NCI-H524 (cell line): ENCODE data around the gene COL13A1.

Experiments used
- DNase-seq, 2 experiments: peaks; one replicate each; lab custom pipeline; 2025; lab: John Stamatoyannopoulos, UW

COL13A1 gene

DNA sequence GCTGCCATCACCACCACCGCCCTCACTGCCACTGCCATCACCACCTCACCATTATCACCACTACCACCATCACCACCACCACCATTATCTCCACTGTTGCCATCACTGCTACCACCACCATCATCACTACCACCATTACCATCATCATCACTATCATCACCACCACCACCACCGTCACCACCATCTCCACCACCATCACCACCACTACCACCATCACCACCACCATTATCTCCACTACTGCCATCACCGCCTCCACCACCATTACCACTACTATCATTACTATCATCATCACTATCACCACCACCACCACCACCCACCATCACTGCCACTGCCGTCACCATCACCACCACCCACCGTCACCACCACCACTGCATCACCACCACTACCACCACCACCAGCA is 9.9 kb upstream of the COL13A1 start:
- DNase-seq = no peak

DNA sequence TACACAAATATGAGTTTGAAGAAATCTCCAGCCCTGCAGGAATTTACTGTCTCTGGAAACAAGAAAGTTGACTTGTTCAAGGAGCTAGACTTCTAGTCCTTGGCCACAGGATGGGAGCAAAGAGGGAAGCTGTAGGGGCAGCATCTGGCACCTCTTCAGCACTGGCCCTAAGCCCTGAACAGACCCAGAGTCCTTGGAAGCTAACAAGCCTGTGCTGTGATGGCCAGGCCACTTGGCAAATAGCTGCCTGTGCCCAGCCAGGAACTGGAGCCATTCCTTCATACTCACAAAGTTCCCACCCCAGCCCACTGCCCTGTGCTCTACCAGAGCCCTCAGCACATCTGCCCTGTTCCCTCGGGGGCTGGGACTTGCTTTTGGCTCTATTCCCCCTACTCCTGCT is 9.4 kb upstream of the COL13A1 start:
- no peak for DNase-seq

DNA sequence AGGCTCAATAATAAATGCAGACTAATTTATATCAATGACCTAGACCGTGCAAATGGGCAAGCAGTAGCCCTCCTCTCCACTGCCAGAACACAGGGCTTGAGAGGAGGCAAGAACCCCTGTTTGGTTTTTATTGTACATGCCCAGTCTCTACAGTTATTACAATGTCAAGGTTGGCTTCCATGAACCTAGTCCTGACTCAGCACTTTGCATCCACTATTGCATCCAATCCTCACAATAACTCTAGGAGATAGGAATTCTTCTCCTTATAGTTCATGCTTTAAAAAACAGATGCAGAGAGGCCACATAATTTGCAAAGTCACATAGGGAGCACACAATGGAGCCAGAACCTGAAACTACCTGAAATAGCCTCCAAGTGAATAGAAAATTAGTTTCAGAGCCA is 7.0 kb upstream of the COL13A1 start:
- DNase-seq = no peak

DNA sequence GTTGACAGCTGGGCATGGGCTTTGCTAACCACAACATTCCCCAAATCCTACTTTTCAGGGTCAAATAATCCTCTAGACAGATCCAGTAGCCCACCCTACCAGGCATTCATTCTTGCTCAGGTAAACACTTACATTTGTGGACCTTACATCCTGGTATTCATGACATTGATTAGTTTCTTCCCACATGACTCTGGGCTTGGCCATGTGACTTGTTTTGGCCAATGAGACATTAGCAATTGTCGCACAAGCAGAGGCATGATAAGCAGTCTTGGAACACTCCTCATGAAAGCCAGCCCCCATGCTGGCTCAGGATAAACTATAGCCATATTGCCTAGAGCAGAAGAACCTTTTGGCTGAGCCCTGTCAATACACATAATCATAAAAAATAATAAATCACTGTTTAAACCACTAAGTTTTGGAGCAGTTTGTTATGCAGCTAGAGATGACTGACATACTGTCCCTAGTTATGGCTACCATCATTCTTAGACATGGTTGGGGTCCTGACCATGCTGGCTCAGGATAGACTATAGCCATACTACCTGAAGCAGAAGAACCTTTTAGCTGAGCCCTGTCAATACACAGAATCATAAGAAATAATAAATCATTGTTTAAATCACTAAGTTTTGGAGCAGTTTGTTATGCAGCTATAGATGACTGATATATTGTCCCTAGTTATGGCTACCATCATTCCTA is 6.3 kb upstream of the COL13A1 start:
- DNase-seq = no peak

DNA sequence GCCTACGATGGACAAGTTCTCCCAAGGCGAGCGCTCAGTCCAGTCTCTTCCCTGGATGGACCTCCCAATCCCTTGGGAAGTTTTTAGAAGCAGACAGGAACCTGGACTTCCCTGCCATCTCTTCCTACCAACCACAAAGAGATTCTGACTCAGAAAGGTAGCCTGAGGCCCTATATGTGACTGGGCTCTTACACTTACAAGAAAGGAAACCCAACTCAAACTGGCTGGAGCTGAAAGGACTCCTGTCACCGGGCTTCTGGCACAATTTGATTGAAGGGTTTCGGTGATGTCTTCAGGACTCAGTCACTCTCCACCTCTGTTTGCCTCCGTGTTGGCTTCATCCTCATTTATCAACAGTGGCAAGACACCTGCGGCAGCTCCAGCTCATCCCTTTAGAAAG is 3.7 kb upstream of the COL13A1 start:
- no peak for DNase-seq

DNA sequence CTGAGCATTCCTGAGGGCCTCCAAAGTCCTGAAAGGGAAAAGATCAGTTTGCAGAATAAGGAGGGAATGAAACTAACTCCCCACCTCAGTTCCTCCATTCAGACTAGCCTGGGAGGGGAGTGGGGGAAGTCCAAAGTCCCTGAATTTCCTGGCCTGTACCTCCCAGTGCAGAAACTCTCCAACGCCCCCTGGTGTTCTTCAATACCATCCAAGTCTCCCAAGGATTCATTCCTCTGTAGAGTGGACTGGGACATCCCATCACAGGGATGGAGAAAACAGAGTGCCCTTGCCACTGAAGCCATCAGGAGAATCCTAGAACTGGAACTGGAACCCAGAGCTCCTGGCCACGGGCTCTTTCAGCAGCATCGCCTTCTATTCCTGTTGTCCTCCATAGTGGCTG is 1.6 kb upstream of the COL13A1 start:
- peak in 1 of 2 experiments; percentile 45 for DNase-seq

DNA sequence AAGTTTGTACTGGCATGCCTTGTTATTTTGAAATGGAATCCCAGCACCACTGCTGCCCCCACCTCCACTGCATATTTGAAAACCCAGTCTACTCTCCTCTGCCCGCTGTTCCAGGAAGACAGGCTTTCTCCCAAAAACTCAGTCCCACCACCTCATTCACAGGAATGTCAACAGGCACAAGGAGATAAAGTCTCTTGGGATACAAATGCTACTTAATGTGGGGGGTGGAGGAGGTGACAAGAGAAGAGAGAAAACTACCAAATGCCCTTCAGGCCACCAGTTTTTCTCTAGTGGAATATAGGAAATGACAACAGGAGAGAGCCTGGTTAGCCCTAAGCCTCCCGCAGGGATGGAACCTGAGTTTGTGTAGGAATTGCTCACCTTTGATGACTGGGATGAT is 1.0 kb upstream of the COL13A1 start:
- DNase-seq = no peak

DNA sequence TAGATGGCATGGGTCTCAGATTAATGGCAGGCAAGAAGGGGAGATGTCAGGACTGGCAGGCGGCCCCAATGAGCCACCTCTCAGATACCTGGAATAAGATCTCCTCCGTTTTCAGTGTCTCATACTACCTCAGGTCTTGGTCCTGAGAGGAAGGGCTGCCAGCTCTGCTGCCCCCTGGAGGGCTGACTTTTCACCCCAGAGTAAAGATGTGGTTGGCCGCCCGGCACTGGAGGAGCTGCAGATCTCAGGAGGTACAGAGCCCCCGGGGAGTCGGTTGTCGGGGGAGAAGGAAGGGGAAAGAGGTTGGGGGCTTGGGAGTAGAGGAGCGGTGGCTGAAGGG is 642 bp upstream of the COL13A1 start:
- DNase-seq = peak in 1 of 2 experiments; percentile 41

DNA sequence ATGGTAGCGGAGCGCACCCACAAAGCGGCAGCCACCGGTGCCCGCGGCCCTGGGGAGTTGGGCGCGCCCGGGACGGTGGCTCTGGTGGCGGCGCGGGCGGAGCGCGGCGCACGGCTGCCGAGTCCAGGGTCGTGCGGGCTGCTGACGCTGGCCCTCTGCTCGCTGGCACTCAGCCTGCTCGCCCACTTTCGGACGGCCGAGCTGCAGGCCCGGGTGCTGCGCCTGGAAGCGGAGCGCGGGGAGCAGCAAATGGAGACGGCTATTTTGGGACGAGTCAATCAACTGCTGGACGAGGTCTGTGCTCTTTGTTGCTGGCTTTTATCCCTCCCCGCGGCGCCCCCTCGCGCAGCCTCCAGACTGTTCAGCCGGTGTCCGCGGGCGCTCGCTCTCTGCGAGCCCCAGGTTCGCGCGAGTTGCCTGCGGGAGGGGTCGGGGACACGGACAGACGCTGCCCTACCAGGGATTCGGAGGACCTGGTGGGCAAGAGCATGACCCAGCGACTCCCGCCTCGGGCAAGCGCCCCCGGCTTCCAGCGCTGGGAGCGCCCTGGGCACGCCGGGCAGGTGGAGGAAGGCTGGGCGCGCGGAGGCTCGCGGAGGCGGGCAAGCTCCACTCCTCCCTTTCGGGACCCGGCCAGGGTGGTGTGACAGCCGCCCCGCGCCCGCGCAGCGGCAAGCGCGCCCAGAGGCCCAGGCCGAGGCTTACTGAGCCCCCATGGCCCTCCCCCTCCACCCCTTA is 887 bp downstream of the COL13A1 start:
- DNase-seq = peak in 1 of 2 experiments; percentile 17

DNA sequence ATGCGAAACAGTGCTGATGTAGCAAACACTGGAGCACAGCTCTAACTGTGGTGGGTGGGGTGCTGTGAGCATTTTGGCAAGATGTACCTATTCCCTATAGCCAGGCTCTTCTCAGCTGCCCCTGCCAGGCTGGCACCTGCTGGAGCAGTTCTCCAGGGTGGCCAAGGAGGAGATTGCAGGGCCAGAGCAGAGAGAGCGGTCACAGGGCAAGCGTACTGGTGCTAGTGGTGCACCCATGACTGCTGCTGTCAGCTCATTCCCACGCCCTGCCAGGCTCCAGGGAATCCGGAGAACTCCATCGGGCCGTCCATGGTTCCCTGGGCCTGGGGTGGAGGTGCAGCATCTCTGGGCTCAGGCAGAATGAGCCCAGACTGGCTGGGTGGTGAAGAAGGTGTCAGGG is 2.1 kb downstream of the COL13A1 start:
- DNase-seq = no peak

DNA sequence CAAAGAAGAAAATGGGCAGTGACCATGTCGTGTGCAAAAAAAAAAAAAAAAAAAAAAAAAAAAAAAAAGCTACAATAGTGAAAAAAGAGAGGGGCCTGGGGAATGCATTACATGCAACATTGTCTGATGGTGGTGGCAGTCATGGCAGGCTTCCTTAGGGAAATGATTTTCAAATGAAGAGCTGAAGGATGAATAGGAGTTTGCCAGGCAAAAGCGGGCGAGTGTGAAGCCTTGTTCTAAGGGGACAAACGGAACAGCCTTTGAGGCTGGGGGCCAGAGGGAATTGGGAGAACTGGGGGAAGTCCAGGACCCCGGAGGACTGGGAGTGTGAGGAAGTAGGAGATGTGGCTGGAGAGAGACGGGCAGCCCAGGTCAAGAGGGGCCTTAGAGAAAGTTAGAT is 3.1 kb downstream of the COL13A1 start:
- DNase-seq = no peak

DNA sequence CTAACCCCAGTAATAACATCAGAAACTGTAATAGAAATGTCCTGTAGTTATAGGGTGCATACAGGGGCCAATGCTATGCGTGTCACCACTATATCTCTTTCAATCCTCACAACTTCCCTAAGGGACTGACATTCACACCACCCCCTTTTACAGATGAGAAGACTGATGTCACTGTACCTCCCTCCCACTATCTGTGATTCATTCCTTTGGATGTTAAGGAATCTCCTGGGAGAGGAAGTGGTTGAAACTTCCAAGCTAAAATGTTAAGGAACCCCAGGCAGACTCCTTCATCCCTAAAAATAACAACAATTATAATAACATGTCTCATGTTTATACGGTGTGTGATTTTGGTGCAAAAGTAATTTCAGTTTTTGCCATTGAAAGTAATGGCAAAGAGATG is 5.4 kb downstream of the COL13A1 start:
- no peak for DNase-seq

DNA sequence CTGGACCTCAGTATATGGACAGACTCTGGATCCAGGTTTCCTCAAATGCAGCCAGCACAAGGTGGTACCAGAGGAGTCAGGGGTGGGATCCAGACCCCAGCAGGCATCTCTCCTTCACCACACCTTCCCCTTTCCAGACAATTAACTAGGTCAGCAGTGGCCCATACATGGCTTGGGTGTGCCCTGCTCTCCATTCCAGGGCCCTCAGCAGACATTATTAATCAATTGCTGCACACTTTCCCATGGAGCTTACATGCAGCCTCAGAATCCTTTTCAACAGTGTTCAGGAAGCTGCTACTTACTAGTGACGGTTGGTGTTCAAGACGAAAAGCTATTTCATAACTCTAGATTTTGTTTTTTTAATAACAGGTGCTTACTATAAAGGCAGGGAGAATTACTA is 6.0 kb downstream of the COL13A1 start:
- DNase-seq = no peak

DNA sequence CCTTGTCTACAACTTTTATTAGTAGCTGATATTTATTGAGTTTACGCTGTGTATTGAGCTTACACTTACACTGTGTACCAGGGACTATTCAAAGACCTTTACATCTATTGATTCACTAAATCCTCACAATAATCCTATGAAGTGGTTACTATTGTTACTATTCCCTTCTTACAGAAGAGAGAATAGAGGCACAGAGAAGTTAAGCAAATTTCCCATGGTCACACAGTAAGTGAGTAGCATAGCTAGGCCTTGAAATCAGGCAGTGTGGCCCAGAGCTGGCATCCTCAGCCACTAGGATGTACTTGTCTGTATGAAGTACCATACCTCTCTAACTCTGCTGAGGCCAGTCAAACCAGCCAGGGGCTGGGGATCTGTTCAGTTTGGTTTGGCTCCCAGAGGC is 7.6 kb downstream of the COL13A1 start:
- no peak for DNase-seq

DNA sequence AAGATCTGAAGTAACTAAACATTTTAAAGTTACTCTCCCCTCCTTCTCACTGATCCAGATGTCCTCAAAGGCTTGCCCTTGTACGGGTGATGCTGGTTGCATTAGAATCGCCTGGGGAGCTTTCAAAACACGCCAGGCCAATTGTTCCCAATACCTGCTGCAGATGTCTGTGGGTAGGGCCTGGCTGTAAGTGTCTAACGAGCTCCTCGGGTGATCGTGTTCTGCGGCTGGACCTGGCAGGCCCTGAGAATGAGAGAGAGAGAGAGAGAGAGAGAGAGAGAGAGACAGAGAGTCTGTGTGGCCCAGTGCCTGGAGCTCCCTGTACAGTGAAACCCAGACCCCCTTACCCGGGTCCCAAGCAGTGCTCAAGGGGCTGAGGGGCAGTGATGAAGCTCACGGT is 8.4 kb downstream of the COL13A1 start:
- DNase-seq = no peak

DNA sequence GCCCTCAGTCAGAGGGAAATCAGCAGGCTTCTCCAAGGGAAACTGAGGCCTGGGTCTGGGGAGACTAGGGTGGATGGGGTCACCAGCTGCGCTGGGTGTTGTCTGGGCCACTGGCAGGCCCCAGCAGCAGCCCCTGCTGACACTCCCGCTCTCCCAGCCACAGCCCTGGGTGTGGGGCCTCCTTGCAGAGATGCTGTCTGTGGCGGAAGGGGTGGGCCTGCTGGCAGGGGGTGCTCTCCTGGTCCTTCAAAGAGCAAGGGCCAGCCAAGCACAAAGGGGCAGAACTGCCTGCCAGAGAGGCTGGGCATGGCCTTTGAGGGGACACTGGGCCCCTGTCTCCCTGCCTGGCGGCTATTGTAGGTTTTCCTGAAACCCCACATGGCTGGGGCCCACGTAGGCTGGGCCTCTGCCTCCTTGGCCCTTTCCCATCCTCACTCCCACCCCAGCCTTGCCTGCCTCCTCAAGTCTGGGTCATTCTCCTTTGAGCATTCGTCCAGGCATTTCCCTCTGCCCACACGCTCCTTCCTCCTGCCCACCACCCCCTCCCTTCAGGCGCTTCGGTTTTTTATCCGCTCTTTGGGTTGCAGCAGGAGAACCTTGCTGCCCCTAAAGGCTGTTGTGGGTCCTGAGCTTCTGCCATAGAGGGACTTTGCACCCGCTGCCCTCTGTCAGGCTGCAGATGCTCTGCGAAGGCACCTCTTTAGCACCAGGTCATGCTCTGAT is 9.1 kb downstream of the COL13A1 start:
- DNase-seq = no peak

DNA sequence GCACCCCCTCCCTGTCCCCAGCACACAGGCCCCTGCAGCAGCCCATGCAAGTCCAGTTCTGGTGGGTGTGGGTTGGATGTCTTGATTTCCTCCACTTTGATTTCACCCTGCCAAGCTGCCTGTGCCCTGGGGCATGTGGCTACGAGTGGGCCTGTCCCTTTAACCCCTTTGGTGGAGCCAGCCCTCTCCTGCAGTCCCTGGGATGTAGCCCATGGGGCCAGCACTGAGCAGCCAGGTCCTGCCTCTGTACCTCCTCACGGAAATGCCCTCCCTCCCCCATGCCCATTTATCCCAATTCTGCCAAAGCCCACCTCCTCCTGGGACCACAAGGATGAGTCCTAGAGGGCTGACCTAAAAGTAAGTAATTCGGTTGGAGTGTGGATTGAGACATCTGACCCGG is 11.9 kb downstream of the COL13A1 start:
- no peak for DNase-seq

DNA sequence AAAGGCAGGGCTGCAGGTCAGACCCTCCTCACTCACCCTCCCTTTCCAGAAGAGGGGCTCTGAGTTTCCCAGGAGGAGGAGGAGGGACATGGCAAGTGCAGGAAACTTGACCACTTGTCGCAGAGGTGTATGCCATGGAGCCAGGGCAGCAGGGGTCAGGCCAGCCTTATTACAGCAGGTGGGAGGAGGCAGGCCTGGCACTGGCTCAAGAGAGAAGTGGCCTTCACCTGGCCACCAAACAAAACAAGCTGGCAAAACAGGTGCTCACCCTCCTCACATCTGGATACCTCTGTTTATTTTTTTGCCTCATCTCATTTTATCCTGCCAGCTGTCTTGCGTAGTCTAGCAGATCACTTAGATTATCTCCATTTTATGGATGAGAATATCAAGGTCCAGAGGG is 12.5 kb downstream of the COL13A1 start:
- no peak for DNase-seq

DNA sequence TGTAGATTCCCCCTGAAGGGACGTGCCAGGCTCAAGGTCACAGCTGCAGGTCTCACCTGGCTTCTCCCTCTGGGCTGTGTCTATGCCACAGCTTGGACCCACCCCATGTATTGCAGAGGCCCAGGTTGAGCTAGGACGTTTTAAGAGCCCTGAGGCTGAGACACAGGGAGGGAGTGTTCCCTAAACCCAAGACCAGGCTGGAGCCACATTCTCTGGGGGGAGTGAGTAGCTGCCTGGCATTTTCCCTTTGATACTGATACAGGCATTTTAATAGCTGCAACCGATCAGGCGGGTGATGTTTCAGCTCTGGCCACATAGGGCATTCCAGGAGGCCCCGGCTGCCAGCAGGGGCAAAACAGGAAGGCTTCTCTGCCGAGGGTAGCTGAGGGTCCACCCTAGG is 13.4 kb downstream of the COL13A1 start:
- DNase-seq = no peak

DNA sequence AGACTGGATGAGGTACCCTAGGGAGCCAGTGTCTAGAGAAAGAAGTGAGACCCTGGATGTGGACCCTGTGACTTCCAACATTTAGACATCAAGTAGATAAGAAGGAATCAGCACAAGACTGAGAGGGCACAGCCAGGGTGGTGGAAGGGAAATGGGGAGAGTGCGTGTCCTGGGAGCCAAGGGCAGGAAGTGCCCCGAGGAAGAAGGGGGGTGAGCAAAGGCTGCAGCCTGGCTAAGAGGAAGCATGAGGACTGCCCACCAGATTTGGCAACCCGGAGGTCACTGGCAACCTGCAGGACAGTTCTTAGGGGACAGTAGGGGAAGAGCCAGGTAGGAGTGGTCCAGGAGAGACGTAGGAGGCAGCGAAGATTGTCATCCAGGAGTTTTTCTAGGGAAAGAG is 14.8 kb downstream of the COL13A1 start:
- DNase-seq = no peak

DNA sequence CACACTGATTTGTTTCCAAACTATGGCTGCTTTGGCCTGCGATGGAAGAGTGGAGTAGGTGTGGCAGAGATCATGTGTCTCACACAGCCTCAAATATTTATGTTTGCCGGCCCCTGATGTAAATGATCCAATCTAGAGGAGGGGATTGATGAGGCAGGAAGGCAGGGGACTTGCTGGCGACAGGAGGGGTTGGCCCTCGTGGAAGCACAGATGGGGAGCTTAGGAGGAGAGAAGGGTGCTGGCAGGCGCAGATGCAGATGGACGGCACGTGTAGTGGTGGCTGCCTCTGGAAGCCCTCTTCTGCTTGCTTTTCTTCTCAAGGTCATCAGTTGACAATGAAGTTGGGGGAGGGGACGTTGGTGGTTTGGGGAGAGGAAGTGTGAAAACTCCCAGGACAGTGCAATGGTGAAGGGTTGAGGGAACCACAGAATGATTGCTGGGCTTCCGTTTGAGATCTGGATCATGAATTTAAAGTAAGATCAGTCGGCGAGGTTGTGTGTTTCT is 15.4 kb downstream of the COL13A1 start:
- peak; percentile 22 to 55 for DNase-seq

DNA sequence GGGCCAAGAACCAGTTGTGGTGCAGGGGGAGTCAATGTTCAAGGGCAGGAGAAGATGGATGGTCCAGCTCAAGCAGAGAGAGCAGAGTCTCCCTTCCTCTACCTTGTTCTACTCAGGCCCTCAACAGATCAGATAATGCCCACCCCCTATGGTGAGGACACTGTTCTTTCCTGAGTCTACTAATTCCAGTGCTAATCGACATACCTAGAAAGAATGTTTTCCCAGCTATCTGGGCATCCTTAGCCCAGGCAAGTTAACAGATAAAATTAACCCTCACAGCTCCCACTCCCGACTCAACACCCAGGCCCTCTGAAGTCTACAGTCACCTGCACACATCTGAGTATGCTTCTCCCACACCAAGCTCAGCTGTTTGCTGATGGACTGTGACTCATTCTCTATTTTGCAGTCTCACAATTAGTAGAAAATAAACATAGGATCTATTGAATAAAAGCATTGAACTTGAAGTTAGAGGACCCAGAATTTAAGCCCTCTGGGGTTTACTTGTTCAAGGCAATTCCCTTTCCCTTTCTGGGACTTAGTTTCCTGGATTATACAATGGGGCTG is 17.1 kb downstream of the COL13A1 start:
- no peak for DNase-seq
